ENCODE results near the gene C10orf120.

- TF ChIP-seq, protein P1, sequence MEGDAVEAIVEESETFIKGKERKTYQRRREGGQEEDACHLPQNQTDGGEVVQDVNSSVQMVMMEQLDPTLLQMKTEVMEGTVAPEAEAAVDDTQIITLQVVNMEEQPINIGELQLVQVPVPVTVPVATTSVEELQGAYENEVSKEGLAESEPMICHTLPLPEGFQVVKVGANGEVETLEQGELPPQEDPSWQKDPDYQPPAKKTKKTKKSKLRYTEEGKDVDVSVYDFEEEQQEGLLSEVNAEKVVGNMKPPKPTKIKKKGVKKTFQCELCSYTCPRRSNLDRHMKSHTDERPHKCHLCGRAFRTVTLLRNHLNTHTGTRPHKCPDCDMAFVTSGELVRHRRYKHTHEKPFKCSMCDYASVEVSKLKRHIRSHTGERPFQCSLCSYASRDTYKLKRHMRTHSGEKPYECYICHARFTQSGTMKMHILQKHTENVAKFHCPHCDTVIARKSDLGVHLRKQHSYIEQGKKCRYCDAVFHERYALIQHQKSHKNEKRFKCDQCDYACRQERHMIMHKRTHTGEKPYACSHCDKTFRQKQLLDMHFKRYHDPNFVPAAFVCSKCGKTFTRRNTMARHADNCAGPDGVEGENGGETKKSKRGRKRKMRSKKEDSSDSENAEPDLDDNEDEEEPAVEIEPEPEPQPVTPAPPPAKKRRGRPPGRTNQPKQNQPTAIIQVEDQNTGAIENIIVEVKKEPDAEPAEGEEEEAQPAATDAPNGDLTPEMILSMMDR (IDR thresholded peaks at IDR 0.05; ENCODE audit: low read depth, low read length, poor library complexity, severe bottlenecking) = no peak
- TF ChIP-seq EZH2phosphoT487 (IDR thresholded peaks at IDR 0.05; ENCODE audit: borderline replicate concordance, low read length) = no peak
Measured at GRCh38 chr10:122673731-122674130, 25.9 kb downstream of the C10orf120 start.

Data from DOHH2 (cell line).